ENCODE measurements around the gene CNTN1.

The CNTN1 gene

DNA sequence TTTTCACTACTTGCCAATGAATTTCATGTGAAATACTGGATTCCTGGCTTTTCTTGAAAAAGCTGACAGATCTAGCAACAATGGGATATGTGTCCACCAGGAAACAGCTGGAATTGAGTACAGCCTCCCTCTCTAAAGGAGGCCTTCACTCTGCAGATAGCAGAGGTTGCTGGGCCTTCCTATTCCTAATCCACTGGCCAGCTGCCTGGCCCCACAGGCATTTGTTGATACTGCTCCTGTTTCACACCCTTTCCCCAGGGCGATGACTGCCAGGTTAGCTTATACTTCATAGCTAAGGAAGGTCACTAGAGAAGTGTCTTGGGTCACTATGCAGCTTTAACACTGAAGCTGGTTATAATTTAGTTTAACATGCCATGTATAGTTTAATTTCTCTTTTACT, 408.3 kb downstream of the CNTN1 start:
- Histone ChIP-seq H3K9me3 (ENCODE audit: control insufficient read depth, insufficient read depth, low read depth, low read length) (no peaks in the 10 kb centered on the region), H3K36me3 (ENCODE audit: control insufficient read depth, insufficient read depth, low read length) (no peaks in the 10 kb centered on the region), H3K9ac (ENCODE audit: low read length) (no peak overlapping the region), H3K4me1 (ENCODE audit: control insufficient read depth, insufficient read depth, low read length) (no peaks in the 10 kb centered on the region), H3K4me3 (ENCODE audit: low read depth, low read length) (no peak overlapping the region), H3K27ac (ENCODE audit: low read depth, low read length) (no peak overlapping the region), H3K27me3 (ENCODE audit: control insufficient read depth, insufficient read depth, low read length) (no peaks in the 10 kb centered on the region)

DNA sequence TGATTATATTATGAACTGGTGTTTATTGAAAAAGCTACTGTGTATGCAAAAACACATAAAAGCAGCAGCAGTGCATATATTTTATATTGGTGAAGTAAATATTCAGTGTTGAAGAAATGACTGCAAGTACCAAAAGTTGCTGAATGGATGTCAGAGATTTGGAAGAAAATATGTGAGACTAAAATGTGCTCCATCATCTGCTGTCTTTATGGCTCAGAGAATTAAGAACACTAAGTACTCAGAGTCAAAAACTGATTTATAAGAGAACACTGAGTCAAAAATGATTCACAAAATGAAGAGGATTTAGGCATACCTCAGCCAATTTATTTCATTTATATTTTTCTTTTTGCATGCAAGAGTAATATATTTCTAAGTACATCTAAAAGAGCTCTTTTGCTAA, 409.6 kb downstream of the CNTN1 start:
- no peaks in the 10 kb centered on the region for H3K27me3 ChIP-seq (ENCODE audit: control insufficient read depth, insufficient read depth, low read length)
- H3K4me3 ChIP-seq (ENCODE audit: low read depth, low read length), result no peak overlapping the region
- no peaks in the 10 kb centered on the region for H3K9me3 ChIP-seq (ENCODE audit: control insufficient read depth, insufficient read depth, low read depth, low read length)
- no peak overlapping the region for H3K27ac ChIP-seq (ENCODE audit: low read depth, low read length)
- no peaks in the 10 kb centered on the region for H3K4me1 ChIP-seq (ENCODE audit: control insufficient read depth, insufficient read depth, low read length)
- H3K9ac ChIP-seq (ENCODE audit: low read length), result no peak overlapping the region
- H3K36me3 ChIP-seq (ENCODE audit: control insufficient read depth, insufficient read depth, low read length), result no peaks in the 10 kb centered on the region

DNA sequence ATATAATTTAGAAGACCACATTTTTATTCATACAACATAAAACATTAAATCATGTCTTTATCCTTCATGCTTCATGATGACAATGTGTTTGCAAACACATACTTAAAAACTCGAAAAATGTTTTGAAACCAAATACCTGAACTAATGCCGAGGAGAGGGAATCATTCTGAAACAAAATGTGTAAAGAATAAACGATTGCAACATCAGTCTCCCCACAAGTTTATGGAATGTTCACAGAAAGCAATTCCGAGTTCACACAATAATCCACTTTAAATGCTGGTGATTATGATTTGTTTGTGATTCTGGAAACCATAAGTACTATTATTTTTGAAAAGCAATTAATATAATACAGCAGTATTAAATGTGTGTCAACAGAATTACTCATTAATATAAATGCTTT, 411.4 kb downstream of the CNTN1 start:
- H3K4me1 ChIP-seq (ENCODE audit: control insufficient read depth, insufficient read depth, low read length), result no peaks in the 10 kb centered on the region
- H3K36me3 ChIP-seq (ENCODE audit: control insufficient read depth, insufficient read depth, low read length), result no peaks in the 10 kb centered on the region
- no peak overlapping the region for H3K9ac ChIP-seq (ENCODE audit: low read length)
- no peak overlapping the region for H3K4me3 ChIP-seq (ENCODE audit: low read depth, low read length)
- H3K27me3 ChIP-seq (ENCODE audit: control insufficient read depth, insufficient read depth, low read length), result no peaks in the 10 kb centered on the region
- no peak overlapping the region for H3K27ac ChIP-seq (ENCODE audit: low read depth, low read length)
- H3K9me3 ChIP-seq (ENCODE audit: control insufficient read depth, insufficient read depth, low read depth, low read length), result no peaks in the 10 kb centered on the region

DNA sequence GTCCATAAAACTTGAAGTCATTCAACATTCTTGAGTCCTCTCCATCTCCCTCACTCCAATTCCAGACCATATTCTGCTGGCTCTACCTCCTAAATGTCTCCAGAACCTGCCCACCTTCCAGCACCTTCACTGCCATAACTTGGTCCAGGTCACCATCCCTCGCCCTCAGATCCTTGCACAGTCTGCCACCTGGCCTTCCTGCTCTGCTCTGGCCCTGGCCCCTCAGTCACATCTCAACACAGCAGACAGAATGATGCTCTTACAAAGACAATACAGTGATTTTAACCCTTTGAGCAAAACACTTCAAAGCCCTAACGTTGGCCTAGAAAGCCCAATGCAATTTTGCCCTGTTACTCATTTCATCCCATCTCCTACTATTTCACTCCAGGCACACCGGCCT, 414.1 kb downstream of the CNTN1 start:
- Histone ChIP-seq H3K4me3 (ENCODE audit: low read depth, low read length) (no peak overlapping the region), H3K36me3 (ENCODE audit: control insufficient read depth, insufficient read depth, low read length) (no peaks in the 10 kb centered on the region), H3K9me3 (ENCODE audit: control insufficient read depth, insufficient read depth, low read depth, low read length) (no peaks in the 10 kb centered on the region), H3K27me3 (ENCODE audit: control insufficient read depth, insufficient read depth, low read length) (no peaks in the 10 kb centered on the region), H3K27ac (ENCODE audit: low read depth, low read length) (no peak overlapping the region), H3K4me1 (ENCODE audit: control insufficient read depth, insufficient read depth, low read length) (no peaks in the 10 kb centered on the region), H3K9ac (ENCODE audit: low read length) (no peak overlapping the region)

DNA sequence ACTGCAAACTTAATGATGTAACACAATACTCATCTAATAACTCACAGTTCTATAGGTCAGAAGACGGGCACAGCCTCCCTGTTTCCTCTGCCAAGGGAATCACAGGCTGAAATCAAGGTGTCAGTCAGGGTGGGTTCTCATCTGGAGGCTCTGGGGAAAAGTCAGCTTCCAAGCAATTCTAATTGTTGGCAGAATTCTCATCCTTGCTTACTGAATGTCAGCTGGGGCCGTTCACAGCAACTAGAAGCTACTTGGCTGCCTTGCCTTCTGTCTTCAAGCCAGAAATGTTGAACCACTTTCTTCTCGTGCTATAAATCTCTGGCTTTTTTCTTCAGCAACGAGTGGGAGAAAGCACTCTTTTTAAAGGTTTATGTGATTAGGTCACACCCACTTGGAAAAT, 415.8 kb downstream of the CNTN1 start:
- Histone ChIP-seq H3K36me3 (ENCODE audit: control insufficient read depth, insufficient read depth, low read length) (no peaks in the 10 kb centered on the region), H3K9ac (ENCODE audit: low read length) (no peak overlapping the region), H3K4me3 (ENCODE audit: low read depth, low read length) (no peak overlapping the region), H3K27me3 (ENCODE audit: control insufficient read depth, insufficient read depth, low read length) (no peaks in the 10 kb centered on the region), H3K27ac (ENCODE audit: low read depth, low read length) (no peak overlapping the region), H3K9me3 (ENCODE audit: control insufficient read depth, insufficient read depth, low read depth, low read length) (no peaks in the 10 kb centered on the region), H3K4me1 (ENCODE audit: control insufficient read depth, insufficient read depth, low read length) (no peaks in the 10 kb centered on the region)

DNA sequence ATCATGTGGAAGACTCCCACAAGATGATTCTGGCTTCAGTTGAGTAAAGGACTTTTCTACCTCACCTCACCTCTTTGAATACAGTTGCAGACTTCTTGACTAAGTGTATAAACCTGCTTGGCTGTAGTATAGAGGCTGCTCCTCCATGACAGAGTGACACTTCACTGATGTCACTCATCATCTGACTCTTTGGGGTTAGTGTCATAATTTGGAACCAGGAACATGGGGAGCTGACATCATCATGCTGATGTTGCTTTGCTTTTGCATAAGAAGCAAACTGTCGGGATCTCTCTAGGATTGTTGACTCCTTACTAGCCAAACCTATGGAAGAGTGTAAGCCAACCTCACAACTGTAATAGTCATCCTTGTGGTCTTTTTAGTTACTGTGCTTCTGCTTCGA, 420.7 kb downstream of the CNTN1 start:
- no peaks in the 10 kb centered on the region for H3K4me1 ChIP-seq (ENCODE audit: control insufficient read depth, insufficient read depth, low read length)
- H3K9ac ChIP-seq (ENCODE audit: low read length), result no peak overlapping the region
- no peak overlapping the region for H3K27ac ChIP-seq (ENCODE audit: low read depth, low read length)
- no peaks in the 10 kb centered on the region for H3K27me3 ChIP-seq (ENCODE audit: control insufficient read depth, insufficient read depth, low read length)
- no peaks in the 10 kb centered on the region for H3K36me3 ChIP-seq (ENCODE audit: control insufficient read depth, insufficient read depth, low read length)
- H3K9me3 ChIP-seq (ENCODE audit: control insufficient read depth, insufficient read depth, low read depth, low read length), result no peaks in the 10 kb centered on the region
- H3K4me3 ChIP-seq (ENCODE audit: low read depth, low read length), result no peak overlapping the region

DNA sequence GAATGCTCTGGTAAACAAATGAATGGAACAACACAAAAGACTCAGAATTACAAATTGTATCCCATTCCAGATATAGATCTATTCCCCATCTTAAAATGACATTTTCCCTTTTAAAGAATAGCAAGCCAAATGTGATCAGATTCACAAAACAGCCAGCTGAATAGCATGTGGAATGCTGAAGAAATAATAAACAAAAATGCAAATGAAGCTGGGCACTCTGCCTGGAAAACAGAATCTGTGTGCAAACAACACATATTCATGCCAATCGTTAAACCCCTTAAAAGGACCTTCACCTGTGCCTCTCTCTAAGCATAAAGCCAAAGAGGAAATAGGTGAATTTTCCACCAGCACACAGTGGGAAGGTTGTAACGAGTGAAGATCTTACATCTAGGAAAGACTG, 428.0 kb downstream of the CNTN1 start:
- H3K9me3 ChIP-seq (ENCODE audit: control insufficient read depth, insufficient read depth, low read depth, low read length), result no peaks in the 10 kb centered on the region
- no peak overlapping the region for H3K27ac ChIP-seq (ENCODE audit: low read depth, low read length)
- H3K4me3 ChIP-seq (ENCODE audit: low read depth, low read length), result no peak overlapping the region
- no peaks in the 10 kb centered on the region for H3K4me1 ChIP-seq (ENCODE audit: control insufficient read depth, insufficient read depth, low read length)
- no peaks in the 10 kb centered on the region for H3K27me3 ChIP-seq (ENCODE audit: control insufficient read depth, insufficient read depth, low read length)
- H3K36me3 ChIP-seq (ENCODE audit: control insufficient read depth, insufficient read depth, low read length), result no peaks in the 10 kb centered on the region
- H3K9ac ChIP-seq (ENCODE audit: low read length), result no peak overlapping the region

DNA sequence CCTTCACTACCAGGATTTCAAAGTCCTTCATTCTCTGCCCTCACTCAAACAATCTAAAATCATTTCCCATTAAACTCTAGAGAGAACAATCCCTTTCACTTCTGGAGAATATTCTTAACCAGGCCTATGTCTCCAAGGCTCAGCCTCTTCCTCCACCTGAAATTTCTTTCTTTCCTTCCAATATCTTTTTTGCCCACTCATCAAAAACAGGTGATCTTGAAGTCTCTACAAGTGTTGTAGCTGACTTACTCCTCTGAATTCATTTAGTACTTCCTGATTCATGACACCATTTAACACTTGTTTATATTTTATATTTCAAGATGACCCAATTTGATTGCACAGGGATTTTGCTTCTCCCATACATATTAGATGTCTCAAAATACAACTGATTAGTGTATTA, 429.1 kb downstream of the CNTN1 start:
- H3K9ac ChIP-seq (ENCODE audit: low read length), result no peak overlapping the region
- no peaks in the 10 kb centered on the region for H3K9me3 ChIP-seq (ENCODE audit: control insufficient read depth, insufficient read depth, low read depth, low read length)
- H3K4me3 ChIP-seq (ENCODE audit: low read depth, low read length), result no peak overlapping the region
- H3K36me3 ChIP-seq (ENCODE audit: control insufficient read depth, insufficient read depth, low read length), result no peaks in the 10 kb centered on the region
- no peaks in the 10 kb centered on the region for H3K4me1 ChIP-seq (ENCODE audit: control insufficient read depth, insufficient read depth, low read length)
- H3K27ac ChIP-seq (ENCODE audit: low read depth, low read length), result no peak overlapping the region
- no peaks in the 10 kb centered on the region for H3K27me3 ChIP-seq (ENCODE audit: control insufficient read depth, insufficient read depth, low read length)

Data from HUES6 (cell line).